Endothelial cell of umbilical vein (primary cell): ENCODE results near the gene MLANA. TPM values are rescaled to one million over a fixed set of nuclear protein-coding genes. Genes with fewer than 3 reads are reported as not detected.

ENCODE experiments used
- BruUV-seq: library from RNA; stranded (reverse); fragments of 400-500 nt; replicated peaks from 2 replicates; lab custom pipeline; 2021; lab: Mats Ljungman, UMichigan
- CTCF ChIA-PET: fragments of 300-600, 350-600 bp; sonication (Branson Sonifier 250); formaldehyde crosslinking; loops from one replicate; lab custom pipeline; 2021; ENCODE audit warnings: antibody characterized with exemption, inconsistent platforms; lab: Charles Lee
- POLR2A ChIA-PET: fragments of 300-600, 350-600 bp; sonication (Branson Sonifier 250); formaldehyde crosslinking; loops from one replicate; lab custom pipeline; 2021; ENCODE audit warnings: antibody characterized with exemption, inconsistent platforms; lab: Charles Lee
- DNase-seq: peaks from one replicate; pipeline ENCODE4 v3.0.0-alpha.2; 2011; ENCODE audit warnings: low read depth, low spot score
- FAIRE-seq: peaks from 2 replicates; lab custom pipeline; 2011; peaks lifted over from hg19 to GRCh38; lab: Jason Lieb, UNC
- H2AFZ ChIP-seq: 2 replicates; pipeline ENCODE4 v1.6.0; 2012; ENCODE audit warnings: low read depth, low read length, control low read depth, inconsistent platforms
- H3K27ac ChIP-seq: 2 replicates; pipeline ENCODE4 v1.5.1; 2011; ENCODE audit warnings: low read depth, mild to moderate bottlenecking, control low read depth, low read length, moderate library complexity; ENCODE audit not compliant: insufficient read depth
- H3K27me3 ChIP-seq, 2 experiments: 2 replicates each; pipeline versions ENCODE4 v1.6.0 to v1.6.1; 2011; ENCODE audit warnings: low read length in 2 of 2, mixed read lengths in 1 of 2; ENCODE audit not compliant: control insufficient read depth in 2 of 2, insufficient read depth in 2 of 2
- H3K36me3 ChIP-seq, 2 experiments: 2 replicates in 1 of 2; 3 replicates in 1 of 2; pipeline ENCODE4 v1.5.1; 2011; ENCODE audit warnings: low read length in 2 of 2, mild to moderate bottlenecking in 1 of 2, moderate library complexity in 1 of 2; ENCODE audit not compliant: control insufficient read depth in 2 of 2, insufficient read depth in 2 of 2; ENCODE audit errors: extremely low read depth in 1 of 2
- H3K4me1 ChIP-seq: 3 replicates; pipeline ENCODE4 v1.5.1; 2011; ENCODE audit warnings: mild to moderate bottlenecking, low read length; ENCODE audit not compliant: control insufficient read depth, insufficient read depth; ENCODE audit errors: extremely low read depth
- H3K4me2 ChIP-seq: 2 replicates; pipeline ENCODE4 v1.6.1; 2011; ENCODE audit warnings: low read length, control low read depth, mixed read lengths; ENCODE audit not compliant: insufficient read depth
- H3K4me3 ChIP-seq, 3 experiments: fragments of 200-600 bp in 1 of 3; sonication (generic), shearing (Covaris generic) in 1 of 3; replicated peaks in 1 of 3; 2 replicates each; pipeline ENCODE4 v1.5.1; 2011 to 2016; ENCODE audit warnings: control low read depth in 3 of 3, low read length in 3 of 3, mild to moderate bottlenecking in 2 of 3, inconsistent platforms in 1 of 3, low read depth in 1 of 3, moderate library complexity in 1 of 3; ENCODE audit not compliant: insufficient read depth in 1 of 3
- H3K79me2 ChIP-seq: 2 replicates; pipeline ENCODE4 v1.6.0; 2012; ENCODE audit warnings: low read length, inconsistent platforms; ENCODE audit not compliant: control insufficient read depth, insufficient read depth
- H3K9ac ChIP-seq: replicated peaks from 2 replicates; pipeline ENCODE3; 2011; ENCODE audit warnings: low read length, control low read depth; ENCODE audit not compliant: insufficient read depth; ENCODE audit errors: extremely low read depth
- H3K9me1 ChIP-seq: replicated peaks from 3 replicates; pipeline ENCODE4 v1.6.0; 2011; ENCODE audit warnings: mild to moderate bottlenecking, low read length; ENCODE audit not compliant: control insufficient read depth, insufficient read depth; ENCODE audit errors: extremely low read depth
- H3K9me3 ChIP-seq: replicated peaks from 2 replicates; pipeline ENCODE4 v1.5.1; 2012; ENCODE audit warnings: low read length, inconsistent platforms; ENCODE audit not compliant: control insufficient read depth, insufficient read depth
- H4K20me1 ChIP-seq: replicated peaks from 2 replicates; pipeline ENCODE3; 2011; ENCODE audit warnings: mild to moderate bottlenecking, low read length; ENCODE audit not compliant: control insufficient read depth, insufficient read depth; ENCODE audit errors: extremely low read depth
- CTCF ChIP-seq, 2 donors: IDR thresholded peaks; 1 replicate in 1 of 2; 2 replicates in 1 of 2; pipeline ENCODE4 v1.5.1; 2011; ENCODE audit warnings: low read length in 2 of 2, mild to moderate bottlenecking in 2 of 2, moderate library complexity in 2 of 2, control low read depth in 1 of 2, inconsistent platforms in 1 of 2, low read depth in 1 of 2; ENCODE audit not compliant: insufficient read depth in 1 of 2; ENCODE audit errors: extremely low read depth in 1 of 2
- EZH2 ChIP-seq: IDR thresholded peaks from 2 replicates; pipeline ENCODE4 v1.6.1; 2012; ENCODE audit warnings: borderline replicate concordance, low read depth, mild to moderate bottlenecking, moderate library complexity, low read length, inconsistent platforms; ENCODE audit not compliant: severe bottlenecking
- FOS ChIP-seq: IDR thresholded peaks from 2 replicates; pipeline ENCODE4 v1.6.1; 2011; ENCODE audit warnings: mild to moderate bottlenecking, low read length, moderate library complexity, borderline replicate concordance; ENCODE audit not compliant: insufficient read depth
- GATA2 ChIP-seq: IDR thresholded peaks from 2 replicates; pipeline ENCODE4 v1.7.0; 2011; ENCODE audit warnings: low read depth, mild to moderate bottlenecking, moderate library complexity, mixed read lengths, low read length; ENCODE audit not compliant: insufficient read length, insufficient read depth
- JUN ChIP-seq: IDR thresholded peaks from 2 replicates; pipeline ENCODE4 v1.6.1; 2011; ENCODE audit warnings: borderline replicate concordance, low read depth; ENCODE audit not compliant: insufficient read length, insufficient read depth
- MAX ChIP-seq: IDR thresholded peaks from 2 replicates; pipeline ENCODE4 v1.6.1; 2011; ENCODE audit not compliant: insufficient read depth, insufficient read length
- MYC ChIP-seq: IDR thresholded peaks from one replicate; pipeline ENCODE4 v1.6.1; 2011; ENCODE audit warnings: mild to moderate bottlenecking, low read depth, low read length
- POLR2A ChIP-seq: IDR thresholded peaks from 2 replicates; pipeline ENCODE4 v1.6.1; 2012; ENCODE audit warnings: low read depth, mild to moderate bottlenecking, control low read depth, low read length
- POLR2AphosphoS5 ChIP-seq: IDR thresholded peaks from 2 replicates; pipeline ENCODE4 v1.6.1; 2012; ENCODE audit warnings: low read depth, mild to moderate bottlenecking, control low read depth, low read length, moderate library complexity; ENCODE audit not compliant: insufficient read depth
- dilution Hi-C: fragments of 300-500 bp; cut with MboI; formaldehyde crosslinking; loops from one replicate; pipeline ENCODE4 v1.15.0; 2019; ENCODE audit warnings: low sequenced_read_pairs; ENCODE audit not compliant: extremely low pct_ligation_motif_present
- intact Hi-C: fragments of 100-400 bp; cut with micrococcal nuclease; formaldehyde crosslinking; loops from one replicate; pipeline ENCODE4 v1.10.0; 2022
- polyA plus RNA-seq, 4 experiments: library from polyadenylated mRNA; depleted of rRNA in 3 of 4; stranded (reverse) in 3 of 4; unstranded in 1 of 4; fragments of >200 nt; gene quantifications; 2 replicates each; pipeline versions ENCODE4 v1.2.1 to v1.2.3, GENCODE V29; 2011 to 2012; ENCODE audit warnings: missing spikeins in 1 of 4
- total RNA-seq: library from RNA; stranded (reverse); gene quantifications from 2 replicates; pipeline ENCODE4 v1.2.3, GENCODE V29; 2021

MLANA gene
- total and polyA plus RNA-seq, 2 donors (not counting 3 experiments of a cell fraction or from before 2014, with no cell fraction given), result not detected

- peaks cover 0 to 4% of the 10 kb centered on the region in 2 experiments for H3K27me3 ChIP-seq
- BruUV-seq, result no TSS peak
- peaks cover 4% of the 10 kb centered on the region for H3K4me1 ChIP-seq
- no peaks in the 10 kb centered on the region for H3K36me3 ChIP-seq
- TF ChIP-seq JUN, result no peak
- no peak for TF ChIP-seq MAX
- no peak for TF ChIP-seq GATA2
- no peak for TF ChIP-seq MYC
- no peak for TF ChIP-seq POLR2A
- no peak for TF ChIP-seq EZH2
- no peak for TF ChIP-seq POLR2AphosphoS5
- no peak for TF ChIP-seq FOS
- no peak for TF ChIP-seq CTCF (IDR thresholded peaks at IDR 0.05; ENCODE audit: extremely low read depth in 1 of 2, insufficient read depth in 1 of 2, low read depth in 1 of 2, low read length in 2 of 2)
- intact Hi-C loops, result no loop called here
- no peak overlapping the region for H3K4me2 ChIP-seq
- dilution Hi-C loops, result no loop called here
- no peaks in the 10 kb centered on the region for H3K79me2 ChIP-seq
- FAIRE-seq (no peak), DNase-seq (no peak)
- no peaks in the 10 kb centered on the region for H4K20me1 ChIP-seq
- no peak overlapping the region for H3K9ac ChIP-seq
- no peaks in the 10 kb centered on the region for H3K9me3 ChIP-seq
- ChIA-PET CTCF (interaction anchor here (1.0 to 7.0 kb wide), 5 partner anchors 62 to 169 kb away, joined by 3 to 192 read pairs (median 3); no protein-coding TSS in a partner anchor), POLR2A (no interaction called here)
- H3K9me1 ChIP-seq, result no peaks in the 10 kb centered on the region
- no peak overlapping the region for H3K27ac ChIP-seq
- H3K4me3 ChIP-seq, result no peak overlapping the region
- H2AFZ ChIP-seq, result no peak overlapping the region
Measured at GRCh38 chr9:5884191-5884590, 6.5 kb upstream of the MLANA start.
